Measurements from ENCODE around the gene ZNF710. TPM values are rescaled to one million over a fixed set of nuclear protein-coding genes. Genes with fewer than 3 reads are reported as not detected.

ZNF710 gene
- total and polyA plus RNA-seq, 2 experiments from 2014 or later: 15.9 to 18.2 TPM

GRCh38 chr15:90114451-90114901, 113.4 kb downstream of the ZNF710 start:
- H3K4me3 ChIP-seq: no peak overlapping the region
- no peaks in the 10 kb centered on the region for H3F3A ChIP-seq (replicated peaks; ENCODE audit: low read depth)
- Mint-ChIP-seq H3K27ac (no peak overlapping the region), H3K27me3 (ENCODE audit: insufficient read depth, low read depth, poor library complexity) (no peaks in the 10 kb centered on the region), H3K9me3 (peaks cover 15% of the 10 kb centered on the region), H3K4me3 (no peak overlapping the region), H3K4me1 (no peaks in the 10 kb centered on the region), H3K36me3 (ENCODE audit: low read depth) (peaks cover 9% of the 10 kb centered on the region; the same call in 1 of the 3 replicates)
- DNase-seq (ENCODE audit: low spot score): no peak
- no peaks in the 10 kb centered on the region for H3K79me2 ChIP-seq (replicated peaks; ENCODE audit: insufficient read depth)
- H4K20me1 ChIP-seq (replicated peaks; ENCODE audit: insufficient read depth): no peaks in the 10 kb centered on the region
- H3K27ac ChIP-seq (ENCODE audit: low read depth): no peak overlapping the region
- no peak overlapping the region for H3K4me2 ChIP-seq
- H3K27me3 ChIP-seq (ENCODE audit: insufficient read depth): no peaks in the 10 kb centered on the region
- no peak overlapping the region for H2AFZ ChIP-seq
- TF ChIP-seq CREB1 (CRISPR knock-in tag; IDR thresholded peaks at IDR 0.05; ENCODE audit: low read depth) (no peak), ZNF114 (CRISPR knock-in tag; IDR thresholded peaks at IDR 0.05) (no peak), ZNF462 (CRISPR knock-in tag; IDR thresholded peaks at IDR 0.05) (no peak), ZNF331 (CRISPR knock-in tag; IDR thresholded peaks at IDR 0.05; ENCODE audit: low read depth) (no peak), EZH2 (IDR thresholded peaks at IDR 0.05; ENCODE audit: low read depth, unreplicated experiment) (no peak), JUNB (IDR thresholded peaks at IDR 0.05; ENCODE audit: unreplicated experiment) (no peak), NANOG (IDR thresholded peaks at IDR 0.05; ENCODE audit: borderline replicate concordance) (no peak), POLR2AphosphoS5 (IDR thresholded peaks at IDR 0.05; ENCODE audit: low read depth) (no peak), STAT1 (IDR thresholded peaks at IDR 0.05; ENCODE audit: unreplicated experiment) (no peak), ETS1 (IDR thresholded peaks at IDR 0.05) (no peak), EZH2phosphoT487 (IDR thresholded peaks at IDR 0.05; ENCODE audit: unreplicated experiment) (no peak), REST (IDR thresholded peaks at IDR 0.05; ENCODE audit: unreplicated experiment) (no peak), CTCF (conservative IDR thresholded peaks at IDR 0.05; ENCODE audit: low read depth in 2 of 2) (no peak)
- no peaks in the 10 kb centered on the region for H3K4me1 ChIP-seq (ENCODE audit: insufficient read depth)
- no peaks in the 10 kb centered on the region for H3K9me2 ChIP-seq (ENCODE audit: insufficient read depth)
- no peaks in the 10 kb centered on the region for H3K36me3 ChIP-seq (ENCODE audit: insufficient read depth)
- ATAC-seq: no peak
